H1 (cell line): Measurements from ENCODE around the gene ARHGAP27. TPM values are rescaled to one million over a fixed set of nuclear protein-coding genes. Genes with fewer than 3 reads are reported as not detected.
"Not testable (repeated sequence)": the region's sequence is repeated elsewhere in the genome, so short reads cannot be mapped to it uniquely, and the experiment has no call there.

Source experiments
- CTCF ChIA-PET: fragments of 300-600 bp; sonication (Branson Sonifier 250); formaldehyde crosslinking; loops from one replicate; lab custom pipeline; 2021; ENCODE audit not compliant: partially characterized antibody; lab: Charles Lee
- POLR2A ChIA-PET: fragments of 300-600 bp; sonication (Branson Sonifier 250); formaldehyde crosslinking; loops from one replicate; lab custom pipeline; 2021; ENCODE audit warnings: inconsistent platforms; ENCODE audit not compliant: partially characterized antibody; lab: Charles Lee
- DNase-seq, 2 experiments: peaks; one replicate each; pipeline versions ENCODE4 v3.0.0 to v3.0.0-alpha.2; 2010 to 2022; ENCODE audit warnings: low spot score in 2 of 2, low read depth in 1 of 2, mixed read lengths in 1 of 2
- FAIRE-seq: peaks from 2 replicates; lab custom pipeline; 2011; peaks lifted over from hg19 to GRCh38; lab: Jason Lieb, UNC
- H2AFZ ChIP-seq: 2 replicates; pipeline ENCODE4 v1.8.1; 2012; ENCODE audit warnings: low read length, inconsistent platforms
- H2AK5ac ChIP-seq: 2 replicates; pipeline ENCODE4 v1.6.1; 2013; ENCODE audit warnings: low read depth, low read length
- H2BK120ac ChIP-seq: replicated peaks from 2 replicates; pipeline ENCODE3; 2013; ENCODE audit warnings: low read depth, low read length, inconsistent platforms
- H2BK12ac ChIP-seq: 2 replicates; pipeline ENCODE4 v1.6.1; 2013; ENCODE audit warnings: low read depth, low read length
- H2BK15ac ChIP-seq: 2 replicates; pipeline ENCODE4 v1.6.1; 2013; ENCODE audit warnings: low read length
- H2BK20ac ChIP-seq: 2 replicates; pipeline ENCODE4 v1.6.1; 2013; ENCODE audit warnings: low read length
- H2BK5ac ChIP-seq: 2 replicates; pipeline ENCODE4 v1.6.1; 2013; ENCODE audit warnings: low read depth, low read length
- H3K14ac ChIP-seq: 2 replicates; pipeline ENCODE4 v1.6.1; 2013; ENCODE audit warnings: inconsistent platforms; ENCODE audit not compliant: insufficient read length
- H3K18ac ChIP-seq: 2 replicates; pipeline ENCODE4 v1.6.1; 2013; ENCODE audit warnings: low read length; ENCODE audit errors: extremely low read depth
- H3K23ac ChIP-seq: 2 replicates; pipeline ENCODE4 v1.6.1; 2013; ENCODE audit warnings: inconsistent platforms; ENCODE audit not compliant: insufficient read length
- H3K23me2 ChIP-seq: 2 replicates; pipeline ENCODE4 v1.6.1; 2013; ENCODE audit warnings: low read depth, low read length
- H3K27ac ChIP-seq: 2 replicates; pipeline ENCODE4 v1.6.1; 2011; ENCODE audit warnings: low read depth, low read length, inconsistent platforms
- H3K27me3 ChIP-seq, 4 experiments: replicated peaks in 1 of 4; 1 replicate in 1 of 4; 2 replicates in 3 of 4; pipeline versions ENCODE4 v1.6.1 to v1.8.1; 2011 to 2013; ENCODE audit warnings: low read length in 3 of 4, mild to moderate bottlenecking in 3 of 4, inconsistent platforms in 2 of 4, mixed read lengths in 2 of 4, moderate library complexity in 1 of 4; ENCODE audit not compliant: control insufficient read depth in 3 of 4, insufficient read depth in 3 of 4; ENCODE audit errors: extremely low read depth in 1 of 4
- H3K36me3 ChIP-seq, 4 experiments: 2 replicates each; pipeline versions ENCODE4 v1.6.1 to v1.8.1; 2011 to 2013; ENCODE audit warnings: mild to moderate bottlenecking in 4 of 4, low read length in 3 of 4, moderate library complexity in 2 of 4, control low read depth in 1 of 4, inconsistent platforms in 1 of 4; ENCODE audit not compliant: insufficient read depth in 4 of 4, control insufficient read depth in 2 of 4
- H3K4ac ChIP-seq: replicated peaks from 2 replicates; pipeline ENCODE3; 2013; ENCODE audit warnings: low read length, low read depth, mixed read lengths, inconsistent platforms; ENCODE audit not compliant: insufficient read length
- H3K4me1 ChIP-seq, 4 experiments: replicated peaks in 1 of 4; 1 replicate in 1 of 4; 2 replicates in 3 of 4; pipeline versions ENCODE4 v1.6.1 to v1.8.1; 2011 to 2013; ENCODE audit warnings: low read length in 3 of 4, inconsistent platforms in 2 of 4, mixed read lengths in 1 of 4; ENCODE audit not compliant: insufficient read depth in 4 of 4, control insufficient read depth in 3 of 4
- H3K4me2 ChIP-seq, 2 experiments: 2 replicates each; pipeline versions ENCODE4 v1.6.1 to v1.8.1; 2011 to 2013; ENCODE audit warnings: low read depth in 2 of 2, low read length in 2 of 2, control low read depth in 1 of 2, inconsistent platforms in 1 of 2, mild to moderate bottlenecking in 1 of 2; ENCODE audit not compliant: insufficient read depth in 1 of 2
- H3K4me3 ChIP-seq, 4 experiments: fragments of 200-600, 300-600 bp in 1 of 4; sonication (generic), shearing (Covaris generic), sonication (Bioruptor Twin) in 1 of 4; 2 replicates each; pipeline versions ENCODE4 v1.5.1 to v1.8.1; 2011 to 2016; ENCODE audit warnings: low read length in 4 of 4, low read depth in 3 of 4, control low read depth in 2 of 4, inconsistent platforms in 2 of 4, mild to moderate bottlenecking in 2 of 4, mixed read lengths in 1 of 4, moderate library complexity in 1 of 4; ENCODE audit not compliant: insufficient read depth in 2 of 4; ENCODE audit errors: extremely low read depth in 1 of 4
- H3K56ac ChIP-seq: replicated peaks from 2 replicates; pipeline ENCODE3; 2013; ENCODE audit warnings: low read depth, mild to moderate bottlenecking, mixed read lengths, low read length, inconsistent platforms; ENCODE audit not compliant: insufficient read length
- H3K79me1 ChIP-seq: 2 replicates; pipeline ENCODE4 v1.6.1; 2013; ENCODE audit warnings: low read depth, low read length, control low read depth
- H3K79me2 ChIP-seq, 2 experiments: 2 replicates each; pipeline versions ENCODE4 v1.6.1 to v1.8.1; 2012 to 2013; ENCODE audit warnings: low read length in 2 of 2, mild to moderate bottlenecking in 2 of 2, inconsistent platforms in 1 of 2; ENCODE audit not compliant: insufficient read depth in 2 of 2, control insufficient read depth in 1 of 2
- H3K9ac ChIP-seq, 4 experiments: replicated peaks in 1 of 4; 1 replicate in 1 of 4; 2 replicates in 3 of 4; pipeline versions ENCODE4 v1.6.1 to v1.8.1; 2011 to 2013; ENCODE audit warnings: low read depth in 3 of 4, low read length in 3 of 4, control low read depth in 2 of 4, mild to moderate bottlenecking in 2 of 4, moderate library complexity in 2 of 4, inconsistent platforms in 1 of 4; ENCODE audit errors: extremely low read depth in 1 of 4
- H3K9me3 ChIP-seq, 2 experiments: 2 replicates each; pipeline versions ENCODE4 v1.6.1 to v1.8.1; 2012 to 2013; ENCODE audit warnings: mild to moderate bottlenecking in 2 of 2, moderate library complexity in 2 of 2, control low read depth in 1 of 2, inconsistent platforms in 1 of 2, low read depth in 1 of 2, low read length in 1 of 2, mixed read lengths in 1 of 2; ENCODE audit not compliant: insufficient read depth in 2 of 2
- H4K20me1 ChIP-seq, 2 experiments: replicated peaks in 1 of 2; 2 replicates each; pipeline versions ENCODE3 to v1.8.1; 2011 to 2013; ENCODE audit warnings: inconsistent platforms in 2 of 2, low read length in 2 of 2, mild to moderate bottlenecking in 1 of 2; ENCODE audit not compliant: insufficient read depth in 2 of 2, control insufficient read depth in 1 of 2
- H4K5ac ChIP-seq: 2 replicates; pipeline ENCODE4 v1.6.1; 2013; ENCODE audit warnings: low read length, low read depth, mixed read lengths, inconsistent platforms; ENCODE audit not compliant: insufficient read length
- H4K8ac ChIP-seq: 2 replicates; pipeline ENCODE4 v1.8.0; 2013; ENCODE audit warnings: mild to moderate bottlenecking, moderate library complexity, low read length, inconsistent platforms; ENCODE audit not compliant: insufficient read depth; ENCODE audit errors: extremely low read depth
- H4K91ac ChIP-seq: replicated peaks from 2 replicates; pipeline ENCODE3; 2013; ENCODE audit warnings: low read length, mixed read lengths, inconsistent platforms; ENCODE audit not compliant: insufficient read length
- MAX ChIP-seq: IDR thresholded peaks from 2 replicates; pipeline ENCODE4 v1.6.1; 2012; ENCODE audit warnings: inconsistent platforms
- WGBS, 2 experiments: shearing (Covaris generic) in 1 of 2; methylation state at CpG; one replicate each; pipeline versions ENCODE4 v1.1.6 to v1.1.7; 2013 to 2015; ENCODE audit warnings: low lambda C conversion rate in 2 of 2, mixed read lengths in 2 of 2, inconsistent platforms in 1 of 2, low coverage in 1 of 2, missing lambda C conversion rate in 1 of 2; ENCODE audit not compliant: insufficient replicate concordance in 2 of 2, insufficient coverage in 1 of 2, insufficient read length in 1 of 2; ENCODE audit errors: extremely low coverage in 1 of 2, missing lambda C conversion rate in 1 of 2; 5-methylcytosine and 5-hydroxymethylcytosine counted together
- polyA plus RNA-seq, 7 experiments: library from polyadenylated mRNA; depleted of rRNA in 3 of 7; stranded (reverse) in 5 of 7; unstranded in 2 of 7; fragments of >200 nt in 5 of 7; fragments of 200-250 nt in 2 of 7; gene quantifications; 1 replicate in 5 of 7; 2 replicates in 1 of 7; 4 replicates in 1 of 7; pipeline versions ENCODE4 v1.2.1 to v1.2.3, GENCODE V29; 2011 to 2013; ENCODE audit warnings: missing spikeins in 2 of 7, mixed read lengths in 2 of 7
- total RNA-seq: library from RNA; stranded (reverse); fragmentation: NEBNext Ultra II Directional; extraction: Animal tissue kit (Norgen Biotek cat#: 25700); gene quantifications from 2 replicates; pipeline ENCODE4 v1.2.1, GENCODE V29; 2021

Gene ARHGAP27
- total and polyA plus RNA-seq, 2 of the 8 experiments (the other 6 are each of a cell fraction or from before 2014, with no cell fraction given) = 11.6 to 13.1 TPM

- TF ChIP-seq MAX = no peak
Measured at GRCh38 chr17:45441526-45442310, 9.0 kb upstream of the ARHGAP27 start (continued).

- H3K79me1 ChIP-seq, H2BK15ac ChIP-seq, H4K5ac ChIP-seq, H3K14ac ChIP-seq, H2AK5ac ChIP-seq, H4K20me1 ChIP-seq, H2BK20ac ChIP-seq, H3K23ac ChIP-seq, H3K4ac ChIP-seq, H3K4me2 ChIP-seq, H3K9ac ChIP-seq, H3K27me3 ChIP-seq, H4K91ac ChIP-seq, H2BK120ac ChIP-seq, H3K18ac ChIP-seq, H2BK12ac ChIP-seq, DNase-seq, H3K9me3 ChIP-seq, H2BK5ac ChIP-seq, H3K56ac ChIP-seq, H3K4me3 ChIP-seq, H3K79me2 ChIP-seq, H3K23me2 ChIP-seq, H3K36me3 ChIP-seq, H2AFZ ChIP-seq, H4K8ac ChIP-seq, H3K27ac ChIP-seq, FAIRE-seq: not testable (repeated sequence)
- ChIA-PET POLR2A (interaction anchor here (1.4 kb wide), 1 partner anchor 12 kb away, joined by 6 read pairs; no protein-coding TSS in a partner anchor), CTCF (interaction anchor here (0.8 to 3.3 kb wide), 6 partner anchors 12 to 199 kb away, joined by 3 to 20 read pairs (median 4); no protein-coding TSS in a partner anchor)
- peaks cover 3 to 10% (median 6%) of the 10 kb centered on the region in 4 experiments for H3K4me1 ChIP-seq
- whole genome bisulfite sequencing, 2 experiments = 90% methylated on average over 6 of the region's 7 CpGs; no CpG with 5 or more reads in 1 of the 2 experiments
Measured at GRCh38 chr17:45440839-45441515, 8.3 kb upstream of the ARHGAP27 start.
